RWPE2 (cell line): ENCODE measurements around the gene TGM2.

Source experiments
- ATAC-seq: fragments of 200-7000 bp; cut with Tn5 transposase; 3 replicates; pipeline ENCODE4 v1.9.1; 2021; ENCODE audit warnings: low read depth
- DNase-seq: peaks from one replicate; pipeline ENCODE4 v3.0.0-alpha.2; 2020; ENCODE audit warnings: low spot score
- H3K27ac ChIP-seq: fragments of 450-650 bp; 2 replicates; pipeline ENCODE4 v1.5.1; 2017; ENCODE audit warnings: mild to moderate bottlenecking; ENCODE audit not compliant: poor library complexity, severe bottlenecking
- H3K27me3 ChIP-seq: fragments of 250-450 bp; sonication (Bioruptor Pico); 2 replicates; pipeline ENCODE4 v1.5.1; 2021; ENCODE audit warnings: mild to moderate bottlenecking, moderate library complexity; ENCODE audit not compliant: insufficient read depth, poor library complexity, severe bottlenecking
- H3K36me3 ChIP-seq: fragments of 250-450 bp; sonication (Bioruptor Pico); 2 replicates; pipeline ENCODE4 v1.5.1; 2020; ENCODE audit warnings: low read depth, mild to moderate bottlenecking, moderate library complexity
- H3K4me1 ChIP-seq: fragments of 250-450 bp; sonication (Bioruptor Pico); 2 replicates; pipeline ENCODE4 v1.5.1; 2021; ENCODE audit warnings: mild to moderate bottlenecking, moderate library complexity; ENCODE audit not compliant: insufficient read depth, poor library complexity, severe bottlenecking
- H3K4me3 ChIP-seq: fragments of 250-450 bp; sonication (Bioruptor Pico); 2 replicates; pipeline ENCODE4 v1.5.1; 2021; ENCODE audit warnings: mild to moderate bottlenecking, moderate library complexity; ENCODE audit not compliant: severe bottlenecking
- H3K9me3 ChIP-seq: fragments of 250-450 bp; sonication (Bioruptor Pico); 2 replicates; pipeline ENCODE4 v1.5.1; 2021; ENCODE audit warnings: mild to moderate bottlenecking, moderate library complexity; ENCODE audit not compliant: severe bottlenecking
- TF ChIP-seq, protein P1 (sequence below): fragments of 450-650 bp; IDR thresholded peaks from one replicate; pipeline ENCODE4 v1.5.1; 2017; ENCODE audit warnings: mild to moderate bottlenecking, moderate library complexity; ENCODE audit not compliant: poor library complexity, severe bottlenecking

Gene TGM2

DNA sequence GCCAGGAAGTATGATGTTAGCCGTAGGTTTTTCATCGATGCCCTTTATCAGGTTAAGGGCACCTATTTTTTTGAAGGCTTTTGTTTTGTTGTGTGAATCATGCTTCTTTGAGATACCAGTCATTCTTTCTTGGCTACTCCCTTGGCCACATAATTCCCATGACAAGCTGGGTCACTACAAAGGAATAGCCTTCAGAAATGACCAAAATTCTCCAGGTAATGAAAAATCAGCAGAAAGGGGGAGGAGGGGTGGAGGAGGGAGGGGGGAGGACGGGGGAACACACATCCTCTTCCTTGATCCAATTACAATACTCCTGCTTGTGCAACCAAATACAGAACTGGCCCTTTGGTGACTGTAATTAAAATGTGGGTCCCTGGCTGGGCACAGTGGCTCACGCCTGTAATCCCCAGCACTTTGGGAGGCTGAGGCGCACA lies 21.7 kb upstream of the TGM2 start:
- TF ChIP-seq, protein P1, sequence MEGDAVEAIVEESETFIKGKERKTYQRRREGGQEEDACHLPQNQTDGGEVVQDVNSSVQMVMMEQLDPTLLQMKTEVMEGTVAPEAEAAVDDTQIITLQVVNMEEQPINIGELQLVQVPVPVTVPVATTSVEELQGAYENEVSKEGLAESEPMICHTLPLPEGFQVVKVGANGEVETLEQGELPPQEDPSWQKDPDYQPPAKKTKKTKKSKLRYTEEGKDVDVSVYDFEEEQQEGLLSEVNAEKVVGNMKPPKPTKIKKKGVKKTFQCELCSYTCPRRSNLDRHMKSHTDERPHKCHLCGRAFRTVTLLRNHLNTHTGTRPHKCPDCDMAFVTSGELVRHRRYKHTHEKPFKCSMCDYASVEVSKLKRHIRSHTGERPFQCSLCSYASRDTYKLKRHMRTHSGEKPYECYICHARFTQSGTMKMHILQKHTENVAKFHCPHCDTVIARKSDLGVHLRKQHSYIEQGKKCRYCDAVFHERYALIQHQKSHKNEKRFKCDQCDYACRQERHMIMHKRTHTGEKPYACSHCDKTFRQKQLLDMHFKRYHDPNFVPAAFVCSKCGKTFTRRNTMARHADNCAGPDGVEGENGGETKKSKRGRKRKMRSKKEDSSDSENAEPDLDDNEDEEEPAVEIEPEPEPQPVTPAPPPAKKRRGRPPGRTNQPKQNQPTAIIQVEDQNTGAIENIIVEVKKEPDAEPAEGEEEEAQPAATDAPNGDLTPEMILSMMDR = no peak
- DNase-seq = peak; percentile 78
- H3K4me1 ChIP-seq = peaks cover 39% of the 10 kb centered on the region
- H3K36me3 ChIP-seq = no peaks in the 10 kb centered on the region
- H3K27ac ChIP-seq = peak overlapping the region; percentile 99
- peak; percentile 77 for ATAC-seq
- no peak overlapping the region for H3K4me3 ChIP-seq
- no peaks in the 10 kb centered on the region for H3K9me3 ChIP-seq
- no peaks in the 10 kb centered on the region for H3K27me3 ChIP-seq

DNA sequence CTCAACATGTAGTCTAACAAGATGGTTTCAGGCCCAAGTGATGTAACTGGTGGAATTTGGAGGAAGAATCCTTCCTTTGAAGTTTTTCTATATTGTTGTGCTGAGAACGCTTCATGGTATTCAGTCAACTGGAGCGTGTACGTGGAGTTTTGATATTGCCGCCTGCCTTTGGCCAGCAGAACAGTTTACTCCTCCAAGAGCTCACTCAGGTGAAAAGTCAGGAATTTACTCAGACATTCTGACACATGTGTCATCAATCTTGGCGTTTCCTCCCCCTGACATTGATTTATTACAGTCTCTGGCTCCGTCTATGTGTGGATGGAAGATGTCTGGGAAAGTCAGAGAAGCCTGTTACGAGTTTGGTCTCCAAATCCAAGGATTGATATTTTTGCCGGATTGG lies 19.0 kb upstream of the TGM2 start:
- H3K4me1 ChIP-seq = peaks cover 39% of the 10 kb centered on the region
- DNase-seq = peak; percentile 91
- peak; percentile 81 for ATAC-seq
- peak overlapping the region; percentile 99 for H3K27ac ChIP-seq
- no peak overlapping the region for H3K4me3 ChIP-seq
- no peaks in the 10 kb centered on the region for H3K36me3 ChIP-seq
- no peaks in the 10 kb centered on the region for H3K27me3 ChIP-seq
- TF ChIP-seq, protein P1 = peak; percentile 21
- H3K9me3 ChIP-seq = no peaks in the 10 kb centered on the region

DNA sequence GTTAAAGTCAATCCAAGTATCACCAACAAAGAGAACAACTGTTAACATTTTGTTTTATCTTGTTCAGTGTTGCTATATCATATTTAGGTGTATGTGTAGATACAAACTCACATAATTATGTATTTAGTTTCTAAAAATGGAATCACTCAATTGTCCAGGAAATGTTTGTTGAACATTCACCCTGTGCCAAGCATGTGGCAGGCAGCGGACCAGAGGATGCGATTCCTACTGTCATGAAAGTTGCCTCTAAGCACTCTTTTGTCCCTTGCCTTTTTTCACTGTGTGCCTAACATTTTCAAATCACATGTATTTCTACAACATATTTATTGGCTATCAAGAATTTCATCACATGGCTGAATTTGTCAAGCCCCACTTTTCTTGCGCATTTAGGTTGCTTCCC lies 16.9 kb upstream of the TGM2 start:
- TF ChIP-seq, protein P1 = no peak
- ATAC-seq (no peak), DNase-seq (no peak)
- Histone ChIP-seq H3K9me3 (no peaks in the 10 kb centered on the region), H3K27me3 (no peaks in the 10 kb centered on the region), H3K27ac (peak overlapping the region; percentile 99), H3K4me1 (peaks cover 29% of the 10 kb centered on the region), H3K4me3 (no peak overlapping the region), H3K36me3 (no peaks in the 10 kb centered on the region)

DNA sequence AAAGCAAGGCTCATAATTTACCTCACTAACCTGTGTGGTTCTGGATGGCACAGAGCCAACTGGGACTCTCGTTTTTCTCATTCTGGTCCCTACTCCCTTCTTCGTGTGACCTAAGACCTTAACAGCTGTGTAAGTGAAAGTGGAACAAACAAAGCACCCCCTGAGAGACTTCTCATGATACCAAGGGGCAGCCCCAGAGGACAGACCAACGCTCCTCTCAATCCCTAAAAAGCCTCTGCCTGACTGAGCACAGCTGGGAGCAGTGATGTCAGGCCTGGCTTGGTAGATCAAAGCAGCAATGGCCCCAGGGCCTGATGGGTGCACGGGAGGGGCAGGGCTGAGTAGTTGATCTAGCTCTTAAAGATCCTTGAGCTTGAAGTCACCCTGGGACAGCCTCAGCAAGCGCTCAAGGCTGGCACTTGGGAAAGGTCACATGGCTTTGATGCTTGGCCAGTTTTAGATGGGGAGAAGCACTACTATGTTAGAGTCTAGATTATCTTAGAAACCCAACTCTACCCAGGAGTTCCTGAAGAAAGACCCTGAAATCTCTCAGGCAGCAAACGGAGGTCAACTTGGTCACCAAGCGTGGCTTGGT lies 16.2 kb upstream of the TGM2 start:
- ATAC-seq (no peak), DNase-seq (peak; percentile 77)
- H3K27ac ChIP-seq = peak overlapping the region; percentile 99
- H3K4me3 ChIP-seq = no peak overlapping the region
- H3K27me3 ChIP-seq = no peaks in the 10 kb centered on the region
- no peaks in the 10 kb centered on the region for H3K9me3 ChIP-seq
- no peaks in the 10 kb centered on the region for H3K36me3 ChIP-seq
- TF ChIP-seq, protein P1 = no peak
- H3K4me1 ChIP-seq = peaks cover 24% of the 10 kb centered on the region

DNA sequence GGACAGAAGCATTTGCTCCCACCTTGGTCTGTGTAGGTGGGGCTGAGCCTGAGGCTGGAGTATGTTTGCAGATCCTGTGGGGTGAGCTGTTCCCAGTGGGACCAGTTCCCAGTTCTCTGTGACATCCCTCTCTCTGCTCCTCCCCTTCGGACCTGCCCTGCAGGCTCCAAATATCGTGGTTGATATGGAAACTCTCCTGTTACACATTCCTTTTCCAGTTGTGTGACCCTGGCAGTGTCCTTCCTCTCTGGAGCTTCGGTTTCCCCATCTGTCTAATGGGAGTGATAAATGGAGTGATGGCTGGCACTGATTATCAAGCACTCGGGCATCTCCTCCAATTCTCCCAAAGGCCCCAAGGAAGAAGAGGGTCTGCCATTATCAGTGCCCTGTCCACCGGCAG lies 15.7 kb upstream of the TGM2 start:
- Histone ChIP-seq H3K36me3 (no peaks in the 10 kb centered on the region), H3K4me1 (peaks cover 22% of the 10 kb centered on the region), H3K27ac (peak overlapping the region; percentile 99), H3K9me3 (no peaks in the 10 kb centered on the region), H3K27me3 (no peaks in the 10 kb centered on the region), H3K4me3 (no peak overlapping the region)
- DNase-seq (peak; percentile 62), ATAC-seq (no peak)
- TF ChIP-seq, protein P1 = no peak
